H9 (cell line): ENCODE measurements around the gene ZNF300. TPM values are rescaled to one million over a fixed set of nuclear protein-coding genes. Genes with fewer than 3 reads are reported as not detected.

Source experiments
- DNase-seq: peaks from one replicate; pipeline ENCODE4 v3.0.0-alpha.2; 2017
- H2AFZ ChIP-seq: one replicate; pipeline ENCODE4 v1.6.1; 2013; ENCODE audit warnings: mild to moderate bottlenecking, low read length, control low read depth, moderate library complexity
- H2AK5ac ChIP-seq: 2 replicates; pipeline ENCODE4 v1.6.1; 2013; ENCODE audit warnings: low read length, control low read depth, mixed read lengths; ENCODE audit not compliant: insufficient read length
- H2BK120ac ChIP-seq: one replicate; pipeline ENCODE4 v1.6.1; 2013; ENCODE audit warnings: low read depth, mild to moderate bottlenecking, low read length, control low read depth, inconsistent platforms; ENCODE audit not compliant: poor library complexity, severe bottlenecking
- H2BK12ac ChIP-seq: 2 replicates; pipeline ENCODE4 v1.6.1; 2013; ENCODE audit warnings: low read length, control low read depth, mixed read lengths, low read depth; ENCODE audit not compliant: insufficient read length
- H2BK15ac ChIP-seq: 2 replicates; pipeline ENCODE4 v1.6.1; 2013; ENCODE audit warnings: low read depth, low read length, control low read depth
- H2BK20ac ChIP-seq: one replicate; pipeline ENCODE4 v1.6.1; 2013; ENCODE audit warnings: low read depth, mild to moderate bottlenecking, low read length, control low read depth, inconsistent platforms; ENCODE audit not compliant: poor library complexity, severe bottlenecking
- H2BK5ac ChIP-seq: 2 replicates; pipeline ENCODE4 v1.6.1; 2013; ENCODE audit warnings: low read length, control low read depth, mixed read lengths; ENCODE audit not compliant: insufficient read length
- H3K14ac ChIP-seq: 2 replicates; pipeline ENCODE4 v1.6.1; 2013; ENCODE audit warnings: low read length, control low read depth; ENCODE audit not compliant: insufficient read depth
- H3K18ac ChIP-seq: 2 replicates; pipeline ENCODE4 v1.6.1; 2013; ENCODE audit warnings: low read depth, mild to moderate bottlenecking, mixed read lengths, low read length, control low read depth; ENCODE audit not compliant: insufficient read length
- H3K23ac ChIP-seq: 2 replicates; pipeline ENCODE4 v1.6.1; 2013; ENCODE audit warnings: low read length, control low read depth, mixed read lengths, low read depth; ENCODE audit not compliant: insufficient read length
- H3K23me2 ChIP-seq: 2 replicates; pipeline ENCODE4 v1.6.1; 2013; ENCODE audit warnings: low read depth, mild to moderate bottlenecking, mixed read lengths, low read length, control low read depth; ENCODE audit not compliant: insufficient read length, poor library complexity, severe bottlenecking
- H3K27ac ChIP-seq: 2 replicates; pipeline ENCODE4 v1.5.1; 2013; ENCODE audit warnings: low read length, control low read depth, mixed read lengths, low read depth; ENCODE audit not compliant: insufficient read length
- H3K27me3 ChIP-seq: 2 replicates; pipeline ENCODE4 v1.6.1; 2013; ENCODE audit warnings: low read length, control low read depth, inconsistent platforms; ENCODE audit not compliant: insufficient read depth
- H3K4ac ChIP-seq: 2 replicates; pipeline ENCODE4 v1.6.1; 2013; ENCODE audit warnings: low read depth, mild to moderate bottlenecking, control low read depth, inconsistent platforms, low read length, moderate library complexity
- H3K4me1 ChIP-seq: 2 replicates; pipeline ENCODE4 v1.6.1; 2013; ENCODE audit warnings: low read length, control low read depth, inconsistent platforms; ENCODE audit not compliant: insufficient read depth
- H3K4me2 ChIP-seq: 2 replicates; pipeline ENCODE4 v1.6.1; 2013; ENCODE audit warnings: low read length, control low read depth, mixed read lengths; ENCODE audit not compliant: insufficient read length, insufficient read depth
- H3K56ac ChIP-seq: 2 replicates; pipeline ENCODE4 v1.6.1; 2013; ENCODE audit warnings: low read depth, mild to moderate bottlenecking, mixed read lengths, low read length, control low read depth; ENCODE audit not compliant: insufficient read length
- H3K79me1 ChIP-seq: 2 replicates; pipeline ENCODE4 v1.6.1; 2013; ENCODE audit warnings: low read depth, mild to moderate bottlenecking, moderate library complexity, low read length, control low read depth, inconsistent platforms; ENCODE audit not compliant: insufficient read depth, poor library complexity, severe bottlenecking
- H3K79me2 ChIP-seq: 2 replicates; pipeline ENCODE4 v1.6.1; 2013; ENCODE audit warnings: low read length, control low read depth, inconsistent platforms; ENCODE audit not compliant: insufficient read depth
- H3K9ac ChIP-seq: 2 replicates; pipeline ENCODE4 v1.6.1; 2013; ENCODE audit warnings: low read length, control low read depth, mixed read lengths; ENCODE audit not compliant: insufficient read length; ENCODE audit errors: extremely low read depth
- H3K9me3 ChIP-seq: one replicate; pipeline ENCODE4 v1.6.1; 2013; ENCODE audit warnings: low read depth, low read length, inconsistent platforms; ENCODE audit not compliant: control insufficient read depth
- H3T11ph ChIP-seq: one replicate; pipeline ENCODE4 v1.6.1; 2013; ENCODE audit warnings: mild to moderate bottlenecking, low read length, control low read depth, inconsistent platforms
- H4K20me1 ChIP-seq: one replicate; pipeline ENCODE4 v1.6.1; 2013; ENCODE audit not compliant: control insufficient read depth, insufficient read length, insufficient read depth
- H4K5ac ChIP-seq: 2 replicates; pipeline ENCODE4 v1.6.1; 2013; ENCODE audit warnings: low read depth, mild to moderate bottlenecking, mixed read lengths, low read length, control low read depth; ENCODE audit not compliant: insufficient read length
- H4K8ac ChIP-seq: replicated peaks from 2 replicates; pipeline ENCODE4 v1.6.1; 2013; ENCODE audit warnings: low read length, control low read depth, mixed read lengths, low read depth; ENCODE audit not compliant: insufficient read length
- H4K91ac ChIP-seq: 2 replicates; pipeline ENCODE4 v1.6.1; 2013; ENCODE audit warnings: low read depth, mild to moderate bottlenecking, moderate library complexity, mixed read lengths, low read length, control low read depth; ENCODE audit not compliant: insufficient read length
- H3K27ac Mint-ChIP-seq, 3 experiments: 2 replicates in 2 of 3; 3 replicates in 1 of 3; pipeline ENCODE4 v1.8.0; 2020 to 2021; ENCODE audit warnings: mixed read lengths in 3 of 3, mild to moderate bottlenecking in 1 of 3, moderate library complexity in 1 of 3
- H3K27me3 Mint-ChIP-seq: 2 replicates; pipeline ENCODE4 v1.8.0; 2021; ENCODE audit warnings: low read depth, mild to moderate bottlenecking, moderate library complexity, mixed read lengths
- H3K36me3 Mint-ChIP-seq, 3 experiments: 2 replicates in 2 of 3; 3 replicates in 1 of 3; pipeline ENCODE4 v1.8.0; 2020 to 2021; ENCODE audit warnings: low read depth in 3 of 3, mixed read lengths in 3 of 3; ENCODE audit not compliant: insufficient read depth in 1 of 3
- H3K4me1 Mint-ChIP-seq, 2 experiments: 2 replicates each; pipeline ENCODE4 v1.8.0; 2020; ENCODE audit warnings: mixed read lengths in 2 of 2
- H3K4me3 Mint-ChIP-seq, 2 experiments: 2 replicates in 1 of 2; 3 replicates in 1 of 2; pipeline ENCODE4 v1.8.0; 2020 to 2021; ENCODE audit warnings: mild to moderate bottlenecking in 2 of 2, mixed read lengths in 2 of 2, moderate library complexity in 1 of 2
- H3K9me3 Mint-ChIP-seq, 2 experiments: 2 replicates in 1 of 2; 3 replicates in 1 of 2; pipeline ENCODE4 v1.8.0; 2020; ENCODE audit warnings: mild to moderate bottlenecking in 2 of 2, mixed read lengths in 2 of 2, moderate library complexity in 1 of 2
- CTCF ChIP-seq: fragments of 200-600 bp; sonication (generic); conservative IDR thresholded peaks from 3 replicates; pipeline ENCODE4 v1.8.0; 2021; ENCODE audit warnings: antibody characterized with exemption, mild to moderate bottlenecking
- WGBS: extraction: QIAGEN DNeasy Blood & Tissue Kit; methylation state at CpG from one replicate; pipeline ENCODE4 v1.1.7; 2013; ENCODE audit warnings: missing lambda C conversion rate, low lambda C conversion rate, mixed read lengths; ENCODE audit not compliant: insufficient read length; ENCODE audit errors: extremely low coverage; 5-methylcytosine and 5-hydroxymethylcytosine counted together
- total RNA-seq: library from RNA; stranded (reverse); gene quantifications from 2 replicates; pipeline ENCODE4 v1.2.1, GENCODE V29; 2021

ZNF300 gene
- total RNA-seq, 1 experiment from 2014 or later = 7.7 TPM

GRCh38 chr5:150848271-150848670 lies 56.5 kb downstream of the ZNF300 start:
- H3K4me3 Mint-ChIP-seq = no peak overlapping the region
- Histone ChIP-seq H2BK12ac (no peak overlapping the region), H3K4me1 (no peaks in the 10 kb centered on the region), H3K23ac (no peak overlapping the region), H3K23me2 (no peaks in the 10 kb centered on the region), H2AK5ac (no peak overlapping the region), H2AFZ (no peak overlapping the region), H2BK120ac (no peak overlapping the region), H3K4ac (no peak overlapping the region), H3K9ac (no peak overlapping the region), H4K5ac (no peak overlapping the region), H3K18ac (no peak overlapping the region), H2BK15ac (no peak overlapping the region), H3K27me3 (no peaks in the 10 kb centered on the region), H3K4me2 (no peak overlapping the region), H4K20me1 (no peaks in the 10 kb centered on the region), H3K27ac (no peak overlapping the region), H3K79me1 (no peaks in the 10 kb centered on the region), H3K9me3 (no peaks in the 10 kb centered on the region), H2BK20ac (no peak overlapping the region), H3T11ph (no peak overlapping the region), H3K56ac (no peak overlapping the region), H2BK5ac (no peak overlapping the region), H4K91ac (no peak overlapping the region), H3K79me2 (no peaks in the 10 kb centered on the region), H4K8ac (no peak overlapping the region), H3K14ac (no peak overlapping the region)
- peaks cover 0 to 3% (median 0%) of the 10 kb centered on the region in 3 experiments; a peak in 2 of 7 replicates for H3K36me3 Mint-ChIP-seq
- no peak for TF ChIP-seq CTCF
- H3K9me3 Mint-ChIP-seq = peaks cover 0 to 2% of the 10 kb centered on the region in 2 experiments; a peak in 2 of 5 replicates
- no peak overlapping the region for H3K27ac Mint-ChIP-seq
- WGBS = no CpG with 5 or more reads among the region's 4 CpGs
- DNase-seq = no peak
- H3K4me1 Mint-ChIP-seq = peaks cover 7 to 8% of the 10 kb centered on the region in 2 experiments
- peaks cover 10% of the 10 kb centered on the region for H3K27me3 Mint-ChIP-seq
